Smooth muscle cell (in vitro differentiated cells): ENCODE measurements around the gene NRN1. TPM values are rescaled to one million over a fixed set of nuclear protein-coding genes. Genes with fewer than 3 reads are reported as not detected.

Source experiments
- DNase-seq: peaks from one replicate; lab custom pipeline; 2025; ENCODE audit not compliant: unreplicated experiment; lab: John Stamatoyannopoulos, UW
- H2AFZ ChIP-seq: fragments of 200-600 bp; sonication (generic); 2 replicates; pipeline ENCODE4 v1.6.0; 2016; ENCODE audit warnings: antibody characterized with exemption, low read depth, mild to moderate bottlenecking
- H3F3A ChIP-seq: fragments of 200-600 bp; sonication (generic); 2 replicates; pipeline ENCODE4 v1.6.0; 2017; ENCODE audit warnings: antibody characterized with exemption, low read depth
- H3K27ac ChIP-seq: fragments of 200-600 bp; sonication (generic); 2 replicates; pipeline ENCODE4 v1.5.1; 2016; ENCODE audit warnings: low read depth, mild to moderate bottlenecking
- H3K27me3 ChIP-seq: fragments of 200-600 bp; sonication (generic); 2 replicates; pipeline ENCODE4 v1.6.1; 2016; ENCODE audit warnings: low read depth, mild to moderate bottlenecking
- H3K36me3 ChIP-seq: fragments of 200-600 bp; sonication (generic); 2 replicates; pipeline ENCODE4 v1.5.1; 2016; ENCODE audit warnings: low read depth
- H3K4me1 ChIP-seq: fragments of 200-600 bp; sonication (generic); 2 replicates; pipeline ENCODE4 v1.5.1; 2016; ENCODE audit warnings: low read depth
- H3K4me2 ChIP-seq: fragments of 200-600 bp; sonication (generic); 2 replicates; pipeline ENCODE4 v1.6.0; 2016; ENCODE audit warnings: mild to moderate bottlenecking
- H3K4me3 ChIP-seq: fragments of 200-600 bp; sonication (generic); 2 replicates; pipeline ENCODE4 v1.5.1; 2016; ENCODE audit warnings: mild to moderate bottlenecking
- H3K79me2 ChIP-seq: fragments of 200-600 bp; sonication (generic); 2 replicates; pipeline ENCODE4 v1.6.0; 2016; ENCODE audit warnings: low read depth, mild to moderate bottlenecking
- H3K9ac ChIP-seq: fragments of 200-600 bp; sonication (generic); 2 replicates; pipeline ENCODE4 v1.6.0; 2016; ENCODE audit warnings: low read depth
- H3K9me3 ChIP-seq: fragments of 200-600 bp; sonication (generic); replicated peaks from 2 replicates; pipeline ENCODE4 v1.5.1; 2016; ENCODE audit warnings: low read depth
- H4K20me1 ChIP-seq: fragments of 200-600 bp; sonication (generic); 2 replicates; pipeline ENCODE4 v1.6.0; 2016; ENCODE audit warnings: low read depth
- CTCF ChIP-seq: fragments of 200-600 bp; sonication (generic); IDR thresholded peaks from 2 replicates; pipeline ENCODE4 v1.5.1; 2017; ENCODE audit warnings: borderline replicate concordance, mild to moderate bottlenecking, antibody characterized with exemption; ENCODE audit not compliant: insufficient read depth, poor library complexity, severe bottlenecking
- WGBS: methylation state at CpG from one replicate; pipeline ENCODE4 v1.1.7; 2016; ENCODE audit warnings: low lambda C conversion rate; 5-methylcytosine and 5-hydroxymethylcytosine counted together
- polyA plus RNA-seq: library from polyadenylated mRNA; unstranded; fragments of >200 nt; fragmentation: Nextera tagmentation; extraction: Ambion mirVana; gene quantifications from 2 replicates; pipeline ENCODE4 v1.2.1, GENCODE V29; 2016
- total RNA-seq: library from RNA; depleted of rRNA; stranded (reverse); fragments of >200 nt; gene quantifications from 2 replicates; pipeline ENCODE4 v1.2.3, GENCODE V29; 2014

NRN1 gene
- total and polyA plus RNA-seq, 2 experiments from 2014 or later: 0.27 TPM; not detected in 1

GRCh38 chr6:6002848-6003620 is 3.7 kb downstream of the NRN1 start:
- no peak for DNase-seq
- no peak for TF ChIP-seq CTCF
- no peaks in the 10 kb centered on the region for H3K79me2 ChIP-seq
- H2AFZ ChIP-seq: no peak overlapping the region
- H3K9me3 ChIP-seq: no peaks in the 10 kb centered on the region
- no peaks in the 10 kb centered on the region for H3K36me3 ChIP-seq
- H3F3A ChIP-seq: peaks cover 7% of the 10 kb centered on the region
- no peak overlapping the region for H3K9ac ChIP-seq
- H3K4me2 ChIP-seq: peak overlapping the region; percentile 77
- WGBS: 2% methylated on average over 47 of the region's 48 CpGs
- H3K4me1 ChIP-seq: peaks cover 66% of the 10 kb centered on the region
- peak overlapping the region; percentile 18 for H3K4me3 ChIP-seq
- no peaks in the 10 kb centered on the region for H4K20me1 ChIP-seq
- H3K27me3 ChIP-seq: peaks cover 100% of the 10 kb centered on the region
- H3K27ac ChIP-seq: no peak overlapping the region

- Histone ChIP-seq H3K9me3 (no peaks in the 10 kb centered on the region), H3F3A (no peaks in the 10 kb centered on the region), H4K20me1 (no peaks in the 10 kb centered on the region), H3K9ac (no peak overlapping the region), H3K4me3 (peak overlapping the region; percentile 26), H3K79me2 (no peaks in the 10 kb centered on the region), H2AFZ (no peak overlapping the region), H3K4me1 (peaks cover 65% of the 10 kb centered on the region), H3K36me3 (no peaks in the 10 kb centered on the region), H3K27ac (no peak overlapping the region), H3K4me2 (peak overlapping the region; percentile 77), H3K27me3 (peaks cover 100% of the 10 kb centered on the region)
- TF ChIP-seq CTCF: no peak
- 1% methylated on average over 51 of the region's 57 CpGs for WGBS
- no peak for DNase-seq
Observed at GRCh38 chr6:6002005-6002847, 4.5 kb downstream of the NRN1 start.

- WGBS: 10% methylated on average over 10 of the region's 10 CpGs
- H3K9me3 ChIP-seq: no peaks in the 10 kb centered on the region
- no peaks in the 10 kb centered on the region for H4K20me1 ChIP-seq
- TF ChIP-seq CTCF: no peak
- H3K9ac ChIP-seq: no peak overlapping the region
- no peak for DNase-seq
- H2AFZ ChIP-seq: no peak overlapping the region
- no peaks in the 10 kb centered on the region for H3F3A ChIP-seq
- no peaks in the 10 kb centered on the region for H3K79me2 ChIP-seq
- H3K27me3 ChIP-seq: peaks cover 100% of the 10 kb centered on the region
- H3K36me3 ChIP-seq: no peaks in the 10 kb centered on the region
- H3K4me2 ChIP-seq: no peak overlapping the region
- no peak overlapping the region for H3K27ac ChIP-seq
- peaks cover 65% of the 10 kb centered on the region for H3K4me1 ChIP-seq
- H3K4me3 ChIP-seq: no peak overlapping the region
Observed at GRCh38 chr6:6001443-6001842, 5.3 kb downstream of the NRN1 start.
